ENCODE results near the gene SPANXN5.

DNA sequence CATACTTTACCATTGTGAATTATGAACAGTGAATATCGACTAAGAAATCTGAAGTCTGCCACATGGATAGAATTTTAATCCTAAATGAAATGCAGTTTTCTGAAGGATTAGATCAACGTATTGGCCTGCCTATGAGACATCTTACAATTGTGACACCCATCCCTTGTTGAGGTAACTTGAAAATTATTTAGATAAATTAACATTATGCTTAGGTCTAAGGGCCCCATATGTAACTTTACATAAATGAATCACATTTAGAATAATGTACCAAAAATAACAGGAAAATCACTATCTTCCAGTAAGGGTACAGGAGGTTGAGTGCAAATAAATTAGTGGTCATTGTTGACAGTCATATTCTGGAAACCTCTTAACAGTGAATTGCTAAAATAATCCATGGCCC is 27.4 kb upstream of the SPANXN5 start:
- no peak for TF ChIP-seq EP300 (conservative IDR thresholded peaks at IDR 0.05; ENCODE audit: poor library complexity, severe bottlenecking)
- TF ChIP-seq, protein P1, sequence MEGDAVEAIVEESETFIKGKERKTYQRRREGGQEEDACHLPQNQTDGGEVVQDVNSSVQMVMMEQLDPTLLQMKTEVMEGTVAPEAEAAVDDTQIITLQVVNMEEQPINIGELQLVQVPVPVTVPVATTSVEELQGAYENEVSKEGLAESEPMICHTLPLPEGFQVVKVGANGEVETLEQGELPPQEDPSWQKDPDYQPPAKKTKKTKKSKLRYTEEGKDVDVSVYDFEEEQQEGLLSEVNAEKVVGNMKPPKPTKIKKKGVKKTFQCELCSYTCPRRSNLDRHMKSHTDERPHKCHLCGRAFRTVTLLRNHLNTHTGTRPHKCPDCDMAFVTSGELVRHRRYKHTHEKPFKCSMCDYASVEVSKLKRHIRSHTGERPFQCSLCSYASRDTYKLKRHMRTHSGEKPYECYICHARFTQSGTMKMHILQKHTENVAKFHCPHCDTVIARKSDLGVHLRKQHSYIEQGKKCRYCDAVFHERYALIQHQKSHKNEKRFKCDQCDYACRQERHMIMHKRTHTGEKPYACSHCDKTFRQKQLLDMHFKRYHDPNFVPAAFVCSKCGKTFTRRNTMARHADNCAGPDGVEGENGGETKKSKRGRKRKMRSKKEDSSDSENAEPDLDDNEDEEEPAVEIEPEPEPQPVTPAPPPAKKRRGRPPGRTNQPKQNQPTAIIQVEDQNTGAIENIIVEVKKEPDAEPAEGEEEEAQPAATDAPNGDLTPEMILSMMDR (IDR thresholded peaks at IDR 0.05; ENCODE audit: poor library complexity, severe bottlenecking): no peak
- TF ChIP-seq EZH2 (IDR thresholded peaks at IDR 0.05; ENCODE audit: borderline replicate concordance, insufficient read depth, low read length, poor library complexity, severe bottlenecking): no peak
- TF ChIP-seq, protein P2, sequence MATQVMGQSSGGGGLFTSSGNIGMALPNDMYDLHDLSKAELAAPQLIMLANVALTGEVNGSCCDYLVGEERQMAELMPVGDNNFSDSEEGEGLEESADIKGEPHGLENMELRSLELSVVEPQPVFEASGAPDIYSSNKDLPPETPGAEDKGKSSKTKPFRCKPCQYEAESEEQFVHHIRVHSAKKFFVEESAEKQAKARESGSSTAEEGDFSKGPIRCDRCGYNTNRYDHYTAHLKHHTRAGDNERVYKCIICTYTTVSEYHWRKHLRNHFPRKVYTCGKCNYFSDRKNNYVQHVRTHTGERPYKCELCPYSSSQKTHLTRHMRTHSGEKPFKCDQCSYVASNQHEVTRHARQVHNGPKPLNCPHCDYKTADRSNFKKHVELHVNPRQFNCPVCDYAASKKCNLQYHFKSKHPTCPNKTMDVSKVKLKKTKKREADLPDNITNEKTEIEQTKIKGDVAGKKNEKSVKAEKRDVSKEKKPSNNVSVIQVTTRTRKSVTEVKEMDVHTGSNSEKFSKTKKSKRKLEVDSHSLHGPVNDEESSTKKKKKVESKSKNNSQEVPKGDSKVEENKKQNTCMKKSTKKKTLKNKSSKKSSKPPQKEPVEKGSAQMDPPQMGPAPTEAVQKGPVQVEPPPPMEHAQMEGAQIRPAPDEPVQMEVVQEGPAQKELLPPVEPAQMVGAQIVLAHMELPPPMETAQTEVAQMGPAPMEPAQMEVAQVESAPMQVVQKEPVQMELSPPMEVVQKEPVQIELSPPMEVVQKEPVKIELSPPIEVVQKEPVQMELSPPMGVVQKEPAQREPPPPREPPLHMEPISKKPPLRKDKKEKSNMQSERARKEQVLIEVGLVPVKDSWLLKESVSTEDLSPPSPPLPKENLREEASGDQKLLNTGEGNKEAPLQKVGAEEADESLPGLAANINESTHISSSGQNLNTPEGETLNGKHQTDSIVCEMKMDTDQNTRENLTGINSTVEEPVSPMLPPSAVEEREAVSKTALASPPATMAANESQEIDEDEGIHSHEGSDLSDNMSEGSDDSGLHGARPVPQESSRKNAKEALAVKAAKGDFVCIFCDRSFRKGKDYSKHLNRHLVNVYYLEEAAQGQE (IDR thresholded peaks at IDR 0.05; ENCODE audit: borderline replicate concordance): no peak
- TF ChIP-seq POLR2AphosphoS5 (IDR thresholded peaks at IDR 0.05): no peak

Measured in neural cell (in vitro differentiated cells).